PC-3 (cell line): ENCODE data around the gene GPC4.

Source experiments
- CTCF ChIP-seq: fragments of 300-600 bp; sonication (generic); conservative IDR thresholded peaks from 2 replicates; pipeline ENCODE4 v1.5.1; 2017; ENCODE audit warnings: antibody characterized with exemption, low read depth, mild to moderate bottlenecking, low read length
- EZH2 ChIP-seq: fragments of 300-600 bp; sonication (generic); IDR thresholded peaks from one replicate; pipeline ENCODE4 v1.6.1; 2017; ENCODE audit warnings: antibody characterized with exemption, mild to moderate bottlenecking, low read length; ENCODE audit not compliant: unreplicated experiment
- EZH2phosphoT487 ChIP-seq: fragments of 300-600 bp; sonication (generic); IDR thresholded peaks from 2 replicates; pipeline ENCODE4 v1.6.1; 2018; ENCODE audit warnings: mild to moderate bottlenecking, antibody characterized with exemption, low read length, borderline replicate concordance

DNA sequence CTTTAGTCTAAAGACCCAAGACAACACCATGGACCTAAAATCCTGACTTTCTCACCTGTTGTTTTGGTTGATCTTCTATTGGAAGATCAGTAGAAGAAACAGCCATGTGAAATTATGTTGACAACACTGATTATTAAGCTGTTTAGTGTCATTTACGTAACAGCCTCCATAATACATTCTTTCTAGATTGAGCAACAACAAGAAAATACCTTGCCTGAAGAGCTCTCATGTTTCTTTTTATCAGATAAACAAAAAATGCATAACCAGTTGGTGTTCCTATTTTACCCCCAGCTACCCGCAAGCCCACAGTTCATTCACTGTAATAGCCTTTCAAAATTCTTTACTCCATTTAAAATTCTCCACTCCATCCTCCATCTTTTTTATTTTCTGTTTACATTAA lies 20.5 kb downstream of the GPC4 start:
- TF ChIP-seq EZH2 (no peak), CTCF (no peak), EZH2phosphoT487 (no peak)
